Lower lobe of right lung (tissue), 2 donors: Measurements from ENCODE around the gene ERN1. TPM values are rescaled to one million over a fixed set of nuclear protein-coding genes. Genes with fewer than 3 reads are reported as not detected.

Experiments used
- ATAC-seq, 2 donors: fragments of 200-7000 bp; cut with Tn5 transposase; one replicate each; pipeline ENCODE4 v1.9.1; 2020 to 2022; ENCODE audit warnings: mild to moderate bottlenecking in 2 of 2, moderate library complexity in 2 of 2
- DNase-seq: peaks from one replicate; pipeline ENCODE4 v3.0.0-alpha.2; 2020
- H3K27ac ChIP-seq: fragments of 200-600 bp; one replicate; pipeline ENCODE4 v1.8.0; 2022
- H3K27me3 ChIP-seq: fragments of 200-600 bp; one replicate; pipeline ENCODE4 v1.8.0; 2022; ENCODE audit warnings: low read depth
- H3K36me3 ChIP-seq: fragments of 200-600 bp; one replicate; pipeline ENCODE4 v1.8.0; 2022; ENCODE audit warnings: mild to moderate bottlenecking
- H3K4me1 ChIP-seq: fragments of 200-600 bp; one replicate; pipeline ENCODE4 v1.8.0; 2022
- H3K4me3 ChIP-seq: fragments of 200-600 bp; one replicate; pipeline ENCODE4 v1.8.0; 2022; ENCODE audit warnings: mild to moderate bottlenecking
- H3K9me3 ChIP-seq: fragments of 200-600 bp; one replicate; pipeline ENCODE4 v1.8.0; 2022
- CTCF ChIP-seq: fragments of 200-600 bp; IDR thresholded peaks from one replicate; pipeline ENCODE4 v1.8.0; 2022; ENCODE audit warnings: antibody characterized with exemption, mild to moderate bottlenecking
- intact Hi-C: fragments of 100-400 bp; cut with DNase I; formaldehyde crosslinking; loops from one replicate; pipeline ENCODE4 v1.11.0; 2022
- total RNA-seq: library from RNA; stranded (reverse); fragmentation: NEBNext Ultra II Directional; extraction: Animal tissue kit (Norgen Biotek cat#: 25700); gene quantifications from one replicate; pipeline ENCODE4 v1.2.1, GENCODE V29; 2021
- donor health status: DM: no; HTN: yes; CAD: no; lungs with severe emphysema.

The ERN1 gene
- total RNA-seq, 1 donor from 2014 or later = 39.7 TPM

- Histone ChIP-seq H3K27ac (peak overlapping the region; percentile 77), H3K27me3 (no peaks in the 10 kb centered on the region), H3K36me3 (peaks cover 22% of the 10 kb centered on the region), H3K9me3 (no peaks in the 10 kb centered on the region), H3K4me1 (peaks cover 70% of the 10 kb centered on the region), H3K4me3 (peak overlapping the region; percentile 48)
- no peak for TF ChIP-seq CTCF
- intact Hi-C loops = no loop called here
- ATAC-seq = no peak
- no peak for DNase-seq
These were observed 124.8 kb downstream of the ERN1 start for GRCh38 chr17:64004903-64005733.

GRCh38 chr17:64004218-64004770 lies 125.7 kb downstream of the ERN1 start:
- Histone ChIP-seq H3K9me3 (no peaks in the 10 kb centered on the region), H3K27me3 (no peaks in the 10 kb centered on the region), H3K4me1 (peaks cover 62% of the 10 kb centered on the region), H3K4me3 (no peak overlapping the region), H3K36me3 (peaks cover 22% of the 10 kb centered on the region), H3K27ac (no peak overlapping the region)
- intact Hi-C loops = no loop called here
- no peak for TF ChIP-seq CTCF
- DNase-seq (no peak), ATAC-seq (no peak)

DNA sequence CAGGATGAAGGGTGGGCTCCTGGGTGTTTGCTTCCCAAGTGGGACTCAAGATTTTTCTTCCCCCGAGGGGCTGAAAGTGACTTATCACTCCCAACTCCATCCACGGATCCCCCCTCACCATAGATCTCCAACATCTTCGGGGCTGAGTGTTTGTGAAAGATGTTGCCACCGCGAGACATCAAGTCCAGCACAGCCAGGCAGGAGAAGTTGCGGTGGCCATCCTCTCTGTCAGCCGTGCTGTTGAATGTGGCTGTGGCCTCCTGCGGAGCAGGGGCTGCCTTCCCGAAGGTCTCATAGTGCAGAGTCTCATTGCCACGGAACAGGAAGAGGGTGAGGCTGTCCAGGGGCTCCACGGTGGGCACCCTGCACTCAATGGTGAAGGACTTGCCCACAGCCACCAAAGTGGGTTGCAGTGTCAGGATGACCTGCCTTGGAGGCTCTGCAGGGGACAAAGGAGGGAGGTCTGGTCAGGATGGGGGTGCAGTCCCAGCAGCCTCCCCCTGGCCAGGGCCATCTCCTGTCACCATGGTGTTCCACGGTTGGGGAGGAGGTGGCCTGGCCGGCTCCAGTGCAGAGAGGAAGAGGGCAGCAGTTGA lies 126.3 kb downstream of the ERN1 start:
- no peak overlapping the region for H3K4me3 ChIP-seq
- no peaks in the 10 kb centered on the region for H3K9me3 ChIP-seq
- H3K4me1 ChIP-seq = peaks cover 61% of the 10 kb centered on the region
- intact Hi-C loops = no loop called here
- no peak for ATAC-seq
- peaks cover 5% of the 10 kb centered on the region for H3K27me3 ChIP-seq
- H3K27ac ChIP-seq = no peak overlapping the region
- peaks cover 22% of the 10 kb centered on the region for H3K36me3 ChIP-seq
- no peak for DNase-seq
- no peak for TF ChIP-seq CTCF

DNA sequence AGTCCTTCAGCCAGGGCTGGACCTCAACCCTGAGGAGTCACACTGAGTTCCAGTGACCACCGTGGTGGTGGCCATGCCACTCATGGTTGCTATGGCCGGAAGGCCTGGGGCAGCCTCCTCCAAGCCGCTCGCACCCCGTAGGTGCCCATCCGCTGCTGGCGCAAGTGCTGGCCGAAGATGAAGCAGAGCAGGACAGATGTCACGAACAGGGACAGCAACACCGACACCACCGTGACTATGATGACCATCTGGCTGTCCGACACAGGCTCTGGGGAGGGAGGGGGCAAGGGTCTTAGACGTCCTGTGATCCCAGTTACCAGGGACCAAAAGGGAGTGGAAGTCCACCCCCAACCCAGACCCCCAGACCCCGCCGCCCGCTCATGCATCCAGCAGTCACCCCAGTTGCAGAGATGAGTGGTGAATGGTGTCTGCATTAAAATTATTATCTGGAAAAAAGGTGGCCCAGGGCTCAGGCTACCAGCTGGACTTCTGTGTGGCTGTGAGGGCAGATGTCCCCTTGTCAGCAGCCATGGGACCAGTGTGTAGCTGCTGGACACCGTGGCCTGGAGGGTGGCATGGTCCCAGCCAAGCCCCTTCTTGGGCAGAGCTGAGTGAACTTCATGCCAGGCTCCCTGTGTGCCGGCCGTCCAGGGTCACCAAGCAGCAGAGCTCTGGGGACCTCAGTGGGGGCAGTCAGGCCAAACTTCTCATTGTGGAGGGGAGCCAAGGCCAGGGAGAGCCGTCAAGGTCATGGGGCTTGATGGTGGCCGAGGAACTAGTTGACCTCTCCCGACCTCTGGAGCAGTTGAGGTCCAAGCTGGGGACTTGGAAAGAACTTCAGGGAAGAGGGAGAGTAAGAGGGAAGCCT lies 127.1 kb downstream of the ERN1 start:
- Histone ChIP-seq H3K9me3 (no peaks in the 10 kb centered on the region), H3K27ac (peak overlapping the region; percentile 71), H3K27me3 (peaks cover 11% of the 10 kb centered on the region), H3K36me3 (peaks cover 22% of the 10 kb centered on the region), H3K4me1 (peaks cover 60% of the 10 kb centered on the region), H3K4me3 (no peak overlapping the region)
- ATAC-seq = no peak
- no peak for TF ChIP-seq CTCF
- no peak for DNase-seq
- intact Hi-C loops = no loop called here

GRCh38 chr17:64001763-64002529 lies 128.0 kb downstream of the ERN1 start:
- ATAC-seq (peak; percentile 69 to 84), DNase-seq (peak; percentile 79)
- Histone ChIP-seq H3K36me3 (peaks cover 22% of the 10 kb centered on the region), H3K27me3 (peaks cover 15% of the 10 kb centered on the region), H3K4me1 (peaks cover 57% of the 10 kb centered on the region), H3K9me3 (no peaks in the 10 kb centered on the region), H3K4me3 (no peak overlapping the region), H3K27ac (peak overlapping the region; percentile 71)
- no peak for TF ChIP-seq CTCF
- intact Hi-C loops = no loop called here
